Measurements from ENCODE around the gene HEYL. TPM values are rescaled to one million over a fixed set of nuclear protein-coding genes. Genes with fewer than 3 reads are reported as not detected.
A peak's percentile ranks its signal among the peaks of the same experiment; 100 is the strongest.

HEYL gene
- polyA plus RNA-seq, 1 experiment: 0.50 TPM

- ChIA-PET CTCF (interaction anchor here (1.0 to 15.3 kb wide), 2 partner anchors 44 to 68 kb away, joined by 3 to 448 read pairs; no protein-coding TSS in a partner anchor), POLR2A (no interaction called here)
- Histone ChIP-seq H3K27me3 (ENCODE audit: control insufficient read depth, insufficient read depth, low read length) (peaks cover 5% of the 10 kb centered on the region), H3K36me3 (ENCODE audit: control insufficient read depth, insufficient read depth, low read length) (no peaks in the 10 kb centered on the region), H3K4me3 (ENCODE audit: low read depth, low read length) (no peak overlapping the region)
- DNase-seq (ENCODE audit: low read depth): no peak
- TF ChIP-seq CTCF (IDR thresholded peaks at IDR 0.05; ENCODE audit: insufficient read depth, low read depth, low read length): no peak
These were observed 11.0 kb upstream of the HEYL start for GRCh38 chr1:39650431-39650830.

- CTCF ChIA-PET: interaction anchor here (0.6 to 15.3 kb wide), 3 partner anchors 9 to 55 kb away, joined by 3 to 448 read pairs (median 38); no protein-coding TSS in a partner anchor
- TF ChIP-seq CTCF (IDR thresholded peaks at IDR 0.05; ENCODE audit: insufficient read depth, low read depth, low read length): no peak
- Histone ChIP-seq H3K4me3 (ENCODE audit: low read depth, low read length) (no peak overlapping the region), H3K27me3 (ENCODE audit: control insufficient read depth, insufficient read depth, low read length) (peaks cover 5% of the 10 kb centered on the region), H3K36me3 (ENCODE audit: control insufficient read depth, insufficient read depth, low read length) (no peaks in the 10 kb centered on the region)
- POLR2A ChIA-PET: no interaction called here
- DNase-seq (ENCODE audit: low read depth): no peak
These were observed 10.3 kb upstream of the HEYL start for GRCh38 chr1:39649636-39650185.

GRCh38 chr1:39648496-39648895, 9.1 kb upstream of the HEYL start:
- no peak for DNase-seq (ENCODE audit: low read depth)
- ChIA-PET CTCF (interaction anchor here (1.5 to 15.3 kb wide), 4 partner anchors 10 to 43 kb away, joined by 4 to 448 read pairs (median 24); partner anchors contain the start of gene NT5C1A), POLR2A (no interaction called here)
- H3K27me3 ChIP-seq (ENCODE audit: control insufficient read depth, insufficient read depth, low read length): peaks cover 2% of the 10 kb centered on the region; the same call in 1 of the 2 replicates
- TF ChIP-seq CTCF (IDR thresholded peaks at IDR 0.05; ENCODE audit: insufficient read depth, low read depth, low read length): no peak
- no peak overlapping the region for H3K4me3 ChIP-seq (ENCODE audit: low read depth, low read length)
- no peaks in the 10 kb centered on the region for H3K36me3 ChIP-seq (ENCODE audit: control insufficient read depth, insufficient read depth, low read length)

- Histone ChIP-seq H3K36me3 (ENCODE audit: control insufficient read depth, insufficient read depth, low read length) (no peaks in the 10 kb centered on the region), H3K27me3 (ENCODE audit: control insufficient read depth, insufficient read depth, low read length) (peaks cover 2% of the 10 kb centered on the region; the same call in 1 of the 2 replicates), H3K4me3 (ENCODE audit: low read depth, low read length) (no peak overlapping the region)
- TF ChIP-seq CTCF (IDR thresholded peaks at IDR 0.05; ENCODE audit: insufficient read depth, low read depth, low read length): no peak
- CTCF ChIA-PET: interaction anchor here (0.6 to 15.3 kb wide), 10 partner anchors 8 to 566 kb away, joined by 3 to 448 read pairs (median 8); partner anchors contain the start of gene NT5C1A
- no peak for DNase-seq (ENCODE audit: low read depth)
- POLR2A ChIA-PET: interaction anchor here (0.6 kb wide), 1 partner anchor 22 kb away, joined by 5 read pairs; no protein-coding TSS in a partner anchor
These were observed 7.8 kb upstream of the HEYL start for GRCh38 chr1:39647247-39647646.

GRCh38 chr1:39646232-39647081, 7.0 kb upstream of the HEYL start:
- ChIA-PET CTCF (interaction anchor here (0.6 to 15.3 kb wide), 9 partner anchors 9 to 1639 kb away, joined by 3 to 448 read pairs (median 8); partner anchors contain the start of gene NT5C1A), POLR2A (no interaction called here)
- H3K4me3 ChIP-seq (ENCODE audit: low read depth, low read length): no peak overlapping the region
- peaks cover 2% of the 10 kb centered on the region; the same call in 1 of the 2 replicates for H3K27me3 ChIP-seq (ENCODE audit: control insufficient read depth, insufficient read depth, low read length)
- peak; percentile 23; the same call in 1 of the 2 replicates for TF ChIP-seq CTCF (IDR thresholded peaks at IDR 0.05; ENCODE audit: insufficient read depth, low read depth, low read length)
- no peaks in the 10 kb centered on the region for H3K36me3 ChIP-seq (ENCODE audit: control insufficient read depth, insufficient read depth, low read length)
- peak; percentile 55 for DNase-seq (ENCODE audit: low read depth)

Measured in BJ (cell line).